Liver (tissue), 9 donors: ENCODE measurements around the gene FAT1. TPM values are rescaled to one million over a fixed set of nuclear protein-coding genes. Genes with fewer than 3 reads are reported as not detected.

ENCODE experiments used
- DNase-seq: peaks from one replicate; pipeline ENCODE4 v3.0.0-alpha.2; 2017; ENCODE audit warnings: low spot score
- H3K27ac ChIP-seq, 2 donors: one replicate each; pipeline ENCODE4 v1.7.0; 2013; ENCODE audit warnings: inconsistent platforms in 2 of 2, low read length in 2 of 2, control low read depth in 1 of 2, low read depth in 1 of 2, mild to moderate bottlenecking in 1 of 2
- H3K27me3 ChIP-seq, 4 donors: one replicate each; pipeline versions ENCODE4 v1.6.1 to v1.7.0; 2013; ENCODE audit warnings: low read length in 3 of 4, inconsistent platforms in 1 of 4, mild to moderate bottlenecking in 1 of 4, moderate library complexity in 1 of 4; ENCODE audit not compliant: control insufficient read depth in 4 of 4, insufficient read depth in 4 of 4
- H3K36me3 ChIP-seq, 4 donors: one replicate each; pipeline versions ENCODE4 v1.6.1 to v1.7.0; 2013; ENCODE audit warnings: low read length in 3 of 4, mild to moderate bottlenecking in 3 of 4, low read depth in 1 of 4, moderate library complexity in 1 of 4; ENCODE audit not compliant: control insufficient read depth in 4 of 4, insufficient read depth in 3 of 4
- H3K4me1 ChIP-seq, 4 donors: one replicate each; pipeline versions ENCODE4 v1.6.1 to v1.7.0; 2013; ENCODE audit warnings: low read length in 3 of 4, mild to moderate bottlenecking in 3 of 4, moderate library complexity in 1 of 4; ENCODE audit not compliant: control insufficient read depth in 4 of 4, insufficient read depth in 4 of 4
- H3K4me3 ChIP-seq, 3 donors: one replicate each; pipeline versions ENCODE4 v1.6.1 to v1.7.0; 2013; ENCODE audit warnings: low read length in 3 of 3, control low read depth in 1 of 3, low read depth in 1 of 3, mild to moderate bottlenecking in 1 of 3
- H3K9ac ChIP-seq, 2 donors: one replicate each; pipeline ENCODE4 v1.7.0; 2013; ENCODE audit warnings: low read length in 2 of 2, mild to moderate bottlenecking in 2 of 2, moderate library complexity in 2 of 2, control low read depth in 1 of 2, low read depth in 1 of 2
- H3K9me3 ChIP-seq, 4 donors: one replicate each; pipeline versions ENCODE4 v1.6.1 to v1.7.0; 2013; ENCODE audit warnings: low read length in 3 of 4; ENCODE audit not compliant: control insufficient read depth in 4 of 4
- EGR1 ChIP-seq, 2 donors: IDR thresholded peaks; 2 replicates each; pipeline ENCODE4 v1.6.1; 2016 to 2018; ENCODE audit warnings: antibody characterized with exemption in 2 of 2, low read depth in 2 of 2
- FOXA1 ChIP-seq: IDR thresholded peaks from 2 replicates; pipeline ENCODE4 v1.6.1; 2016; ENCODE audit warnings: antibody characterized with exemption
- FOXA2 ChIP-seq: IDR thresholded peaks from 2 replicates; pipeline ENCODE4 v1.6.1; 2016; ENCODE audit warnings: antibody characterized with exemption
- GABPA ChIP-seq, 2 donors: IDR thresholded peaks in 1 of 2; conservative IDR thresholded peaks in 1 of 2; 2 replicates each; pipeline ENCODE4 v1.6.1; 2016; ENCODE audit warnings: antibody characterized with exemption in 2 of 2, mild to moderate bottlenecking in 1 of 2, moderate library complexity in 1 of 2
- HNF4A ChIP-seq, 2 donors: conservative IDR thresholded peaks; 2 replicates each; pipeline ENCODE4 v1.6.1; 2016; ENCODE audit warnings: antibody characterized with exemption in 2 of 2, mild to moderate bottlenecking in 2 of 2
- HNF4G ChIP-seq: IDR thresholded peaks from 2 replicates; pipeline ENCODE4 v1.6.1; 2016; ENCODE audit warnings: antibody characterized with exemption
- JUND ChIP-seq, 2 donors: IDR thresholded peaks; 2 replicates each; pipeline ENCODE4 v1.6.1; 2016; ENCODE audit warnings: antibody characterized with exemption in 2 of 2
- NR2F2 ChIP-seq: IDR thresholded peaks from 2 replicates; pipeline ENCODE4 v1.6.1; 2016; ENCODE audit warnings: antibody characterized with exemption
- RAD21 ChIP-seq, 2 donors: IDR thresholded peaks; 2 replicates each; pipeline ENCODE4 v1.6.1; 2016; ENCODE audit warnings: antibody characterized with exemption in 2 of 2, mild to moderate bottlenecking in 2 of 2
- RXRA ChIP-seq, 2 donors: IDR thresholded peaks; 2 replicates each; pipeline ENCODE4 v1.6.1; 2017 to 2018; ENCODE audit warnings: antibody characterized with exemption in 2 of 2, mild to moderate bottlenecking in 1 of 2
- SP1 ChIP-seq: IDR thresholded peaks from 2 replicates; pipeline ENCODE4 v1.6.1; 2018; ENCODE audit warnings: antibody characterized with exemption, mild to moderate bottlenecking
- TAF1 ChIP-seq: conservative IDR thresholded peaks from 2 replicates; pipeline ENCODE4 v1.6.1; 2016; ENCODE audit warnings: antibody characterized with exemption, mild to moderate bottlenecking
- YY1 ChIP-seq: IDR thresholded peaks from 2 replicates; pipeline ENCODE4 v1.6.1; 2016; ENCODE audit warnings: antibody characterized with exemption, mild to moderate bottlenecking
- WGBS: extraction: QIAGEN DNeasy Blood & Tissue Kit; methylation state at CpG from one replicate; pipeline ENCODE4 v1.1.7; 2013; 5-methylcytosine and 5-hydroxymethylcytosine counted together
- polyA plus RNA-seq, 2 donors: library from polyadenylated mRNA; stranded (reverse) in 1 of 2; unstranded in 1 of 2; fragments of 200-250 nt in 1 of 2; fragments of >200 nt in 1 of 2; fragmentation: Nextera tagmentation in 1 of 2; extraction: Ambion mirVana in 1 of 2; gene quantifications; one replicate each; pipeline versions ENCODE4 v1.2.1 to v1.2.3, GENCODE V29; 2013 to 2015
- total RNA-seq, 2 donors: library from RNA; depleted of rRNA; stranded (reverse); fragments of >200 nt; gene quantifications; one replicate each; pipeline ENCODE4 v1.2.3, GENCODE V29; 2014
- TF ChIP-seq, protein P1 (sequence below): IDR thresholded peaks from 2 replicates; pipeline ENCODE4 v1.6.1; 2016; ENCODE audit warnings: antibody characterized with exemption
- TF ChIP-seq, protein P2 (sequence below): IDR thresholded peaks from 2 replicates; pipeline ENCODE4 v1.6.1; 2016; ENCODE audit warnings: antibody characterized with exemption
- TF ChIP-seq, protein P3 (sequence below): IDR thresholded peaks from 2 replicates; pipeline ENCODE4 v1.6.1; 2016; ENCODE audit warnings: antibody characterized with exemption
- TF ChIP-seq, protein P4 (sequence below): fragments of 150-350 bp; IDR thresholded peaks from 2 replicates; pipeline ENCODE4 v1.5.1; 2017; ENCODE audit warnings: improper control_type of control experiment, low read depth, low read length; ENCODE audit not compliant: missing input control
- donor health status: healthy.
- donor health status: healthy.
- donor health status: healthy.
- donor health status: healthy.
- donor health status: healthy.

Gene FAT1
- total and polyA plus RNA-seq, 4 donors: 10.0 to 48.0 (median 30.0) TPM

DNA sequence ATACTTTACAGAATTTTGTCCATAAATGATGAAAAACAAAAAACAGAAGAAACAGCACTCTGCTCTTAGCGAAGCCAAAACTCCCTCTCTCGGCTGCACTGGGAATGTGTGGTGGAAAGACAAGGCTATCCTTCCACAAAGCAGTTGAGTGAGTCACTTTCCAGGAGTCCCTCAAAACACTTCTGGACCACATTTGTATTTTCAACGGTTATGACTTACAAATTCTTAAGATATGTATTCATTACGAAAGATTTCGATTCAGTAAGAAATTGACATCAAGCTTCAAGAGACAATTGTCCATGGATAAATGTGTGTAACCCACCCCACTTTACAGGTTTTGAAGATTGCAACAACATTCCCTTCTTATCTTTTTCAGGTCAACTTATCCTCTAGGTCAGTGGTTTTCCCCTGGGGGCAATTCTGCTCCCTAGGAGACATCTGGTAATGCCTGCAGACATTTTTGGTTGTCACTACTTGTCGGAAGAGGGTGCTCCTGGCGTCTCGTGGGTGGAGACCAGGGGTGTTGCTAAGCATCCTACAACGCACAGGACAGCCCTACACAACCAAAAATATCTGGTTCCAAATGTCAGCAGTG lies 101.6 kb downstream of the FAT1 start:
- H3K36me3 ChIP-seq: peaks cover 0 to 6% (median 3%) of the 10 kb centered on the region in 4 donors

DNA sequence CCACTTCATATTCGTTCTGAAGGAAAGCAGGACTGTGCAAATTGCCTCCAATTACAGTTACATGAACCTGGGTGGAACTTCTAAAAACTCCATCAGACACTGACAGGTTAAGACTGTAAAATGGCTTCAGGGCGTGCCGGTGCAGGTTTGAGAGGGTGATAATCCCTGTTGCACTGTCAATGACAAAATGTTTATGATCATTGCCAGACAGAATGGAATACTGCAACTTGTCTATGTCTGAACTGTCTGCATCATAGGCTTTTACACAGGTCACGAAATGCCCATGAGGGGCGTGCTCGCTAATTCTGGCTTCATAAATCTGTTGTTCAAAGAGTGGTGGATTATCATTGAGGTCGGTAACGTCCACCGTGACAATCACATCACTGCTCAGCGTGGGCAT lies 104.6 kb downstream of the FAT1 start:
- H3K4me1 ChIP-seq: no peaks in the 10 kb centered on the region
- WGBS: 97% methylated on average over 10 of the region's 10 CpGs
- no peaks in the 10 kb centered on the region for H3K27me3 ChIP-seq
- H3K36me3 ChIP-seq: peaks cover 0 to 6% (median 3%) of the 10 kb centered on the region in 4 donors
- H3K27ac ChIP-seq: no peak overlapping the region
- no peak for DNase-seq
- no peak overlapping the region for H3K4me3 ChIP-seq
- H3K9me3 ChIP-seq: no peaks in the 10 kb centered on the region
- no peak overlapping the region for H3K9ac ChIP-seq
- TF ChIP-seq HNF4G (no peak), GABPA (IDR thresholded peaks at IDR 0.05 in 1 of 2, conservative IDR thresholded peaks at IDR 0.05 in 1 of 2) (no peak), FOXA1 (no peak), EGR1 (IDR thresholded peaks at IDR 0.05; ENCODE audit: low read depth in 2 of 2) (no peak), TAF1 (no peak), RXRA (IDR thresholded peaks at IDR 0.05) (no peak), HNF4A (conservative IDR thresholded peaks at IDR 0.05) (no peak), FOXA2 (no peak), NR2F2 (no peak), SP1 (no peak), JUND (IDR thresholded peaks at IDR 0.05) (no peak), YY1 (no peak), RAD21 (IDR thresholded peaks at IDR 0.05) (no peak)
- TF ChIP-seq, protein P1, sequence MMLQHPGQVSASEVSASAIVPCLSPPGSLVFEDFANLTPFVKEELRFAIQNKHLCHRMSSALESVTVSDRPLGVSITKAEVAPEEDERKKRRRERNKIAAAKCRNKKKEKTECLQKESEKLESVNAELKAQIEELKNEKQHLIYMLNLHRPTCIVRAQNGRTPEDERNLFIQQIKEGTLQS: no peak
- TF ChIP-seq, protein P2, sequence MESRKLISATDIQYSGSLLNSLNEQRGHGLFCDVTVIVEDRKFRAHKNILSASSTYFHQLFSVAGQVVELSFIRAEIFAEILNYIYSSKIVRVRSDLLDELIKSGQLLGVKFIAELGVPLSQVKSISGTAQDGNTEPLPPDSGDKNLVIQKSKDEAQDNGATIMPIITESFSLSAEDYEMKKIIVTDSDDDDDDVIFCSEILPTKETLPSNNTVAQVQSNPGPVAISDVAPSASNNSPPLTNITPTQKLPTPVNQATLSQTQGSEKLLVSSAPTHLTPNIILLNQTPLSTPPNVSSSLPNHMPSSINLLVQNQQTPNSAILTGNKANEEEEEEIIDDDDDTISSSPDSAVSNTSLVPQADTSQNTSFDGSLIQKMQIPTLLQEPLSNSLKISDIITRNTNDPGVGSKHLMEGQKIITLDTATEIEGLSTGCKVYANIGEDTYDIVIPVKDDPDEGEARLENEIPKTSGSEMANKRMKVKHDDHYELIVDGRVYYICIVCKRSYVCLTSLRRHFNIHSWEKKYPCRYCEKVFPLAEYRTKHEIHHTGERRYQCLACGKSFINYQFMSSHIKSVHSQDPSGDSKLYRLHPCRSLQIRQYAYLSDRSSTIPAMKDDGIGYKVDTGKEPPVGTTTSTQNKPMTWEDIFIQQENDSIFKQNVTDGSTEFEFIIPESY: no peak
- TF ChIP-seq, protein P3, sequence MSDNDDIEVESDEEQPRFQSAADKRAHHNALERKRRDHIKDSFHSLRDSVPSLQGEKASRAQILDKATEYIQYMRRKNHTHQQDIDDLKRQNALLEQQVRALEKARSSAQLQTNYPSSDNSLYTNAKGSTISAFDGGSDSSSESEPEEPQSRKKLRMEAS: no peak
- TF ChIP-seq, protein P4, sequence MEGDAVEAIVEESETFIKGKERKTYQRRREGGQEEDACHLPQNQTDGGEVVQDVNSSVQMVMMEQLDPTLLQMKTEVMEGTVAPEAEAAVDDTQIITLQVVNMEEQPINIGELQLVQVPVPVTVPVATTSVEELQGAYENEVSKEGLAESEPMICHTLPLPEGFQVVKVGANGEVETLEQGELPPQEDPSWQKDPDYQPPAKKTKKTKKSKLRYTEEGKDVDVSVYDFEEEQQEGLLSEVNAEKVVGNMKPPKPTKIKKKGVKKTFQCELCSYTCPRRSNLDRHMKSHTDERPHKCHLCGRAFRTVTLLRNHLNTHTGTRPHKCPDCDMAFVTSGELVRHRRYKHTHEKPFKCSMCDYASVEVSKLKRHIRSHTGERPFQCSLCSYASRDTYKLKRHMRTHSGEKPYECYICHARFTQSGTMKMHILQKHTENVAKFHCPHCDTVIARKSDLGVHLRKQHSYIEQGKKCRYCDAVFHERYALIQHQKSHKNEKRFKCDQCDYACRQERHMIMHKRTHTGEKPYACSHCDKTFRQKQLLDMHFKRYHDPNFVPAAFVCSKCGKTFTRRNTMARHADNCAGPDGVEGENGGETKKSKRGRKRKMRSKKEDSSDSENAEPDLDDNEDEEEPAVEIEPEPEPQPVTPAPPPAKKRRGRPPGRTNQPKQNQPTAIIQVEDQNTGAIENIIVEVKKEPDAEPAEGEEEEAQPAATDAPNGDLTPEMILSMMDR: no peak

More for the DNA sequence above, 101.6 kb downstream of the FAT1 start:
- Histone ChIP-seq H3K4me3 (no peak overlapping the region), H3K27me3 (no peaks in the 10 kb centered on the region), H3K9ac (no peak overlapping the region), H3K9me3 (no peaks in the 10 kb centered on the region), H3K4me1 (no peaks in the 10 kb centered on the region), H3K27ac (no peak overlapping the region)
- TF ChIP-seq, protein P2: no peak
- no peak for TF ChIP-seq NR2F2
- no peak for TF ChIP-seq FOXA1
- no peak for TF ChIP-seq YY1
- TF ChIP-seq, protein P4: no peak
- no peak for TF ChIP-seq HNF4A (conservative IDR thresholded peaks at IDR 0.05)
- TF ChIP-seq RAD21 (IDR thresholded peaks at IDR 0.05): no peak
- no peak for TF ChIP-seq GABPA (IDR thresholded peaks at IDR 0.05 in 1 of 2, conservative IDR thresholded peaks at IDR 0.05 in 1 of 2)
- no peak for TF ChIP-seq FOXA2
- TF ChIP-seq HNF4G: no peak
- TF ChIP-seq, protein P3: no peak
- TF ChIP-seq, protein P1: no peak
- TF ChIP-seq JUND (IDR thresholded peaks at IDR 0.05): no peak
- no peak for DNase-seq
- WGBS: 87% methylated on average over 9 of the region's 9 CpGs
